K562 (cell line): Measurements from ENCODE around the gene HIVEP3.

Experiments
- BRCA1 ChIP-seq, 2 experiments: fragments of 450-650 bp in 1 of 2; sonication (generic) in 1 of 2; formaldehyde crosslinking in 1 of 2; IDR thresholded peaks; 2 replicates each; pipeline versions ENCODE4 v1.5.0 to v1.6.1; 2017 to 2020; ENCODE audit warnings: mild to moderate bottlenecking in 1 of 2, missing genetic modification reagents in 1 of 2
- CEBPG ChIP-seq, 3 experiments: fragments of 200-800 bp in 1 of 3; sonication (Bioruptor generic) in 1 of 3; sonication (generic) in 1 of 3; formaldehyde crosslinking in 1 of 3; IDR thresholded peaks in 2 of 3; conservative IDR thresholded peaks in 1 of 3; 2 replicates each; pipeline versions ENCODE4 v1.6.1 to v1.8.0; 2016 to 2022; ENCODE audit warnings: missing compliant biosample characterization in 2 of 3, missing genetic modification characterization in 2 of 3, mild to moderate bottlenecking in 1 of 3, missing genetic modification reagents in 1 of 3
- CTCF ChIP-seq, 3 experiments: IDR thresholded peaks in 2 of 3; conservative IDR thresholded peaks in 1 of 3; 2 replicates each; pipeline ENCODE4 v1.5.1; 2011 to 2012; ENCODE audit warnings: low read length in 3 of 3, mild to moderate bottlenecking in 3 of 3, control low read depth in 2 of 3, improper control_type of control experiment in 1 of 3, inconsistent platforms in 1 of 3, low read depth in 1 of 3, mixed read lengths in 1 of 3, moderate library complexity in 1 of 3; ENCODE audit not compliant: insufficient read depth in 2 of 3
- EP300 ChIP-seq: IDR thresholded peaks from 2 replicates; pipeline ENCODE4 v1.6.1; 2012; ENCODE audit warnings: low read length, improper control_type of control experiment
- KDM5B ChIP-seq: fragments of 200-600 bp; sonication (generic); IDR thresholded peaks from 2 replicates; pipeline ENCODE4 v1.6.1; 2012; ENCODE audit warnings: low read depth, mild to moderate bottlenecking, moderate library complexity, low read length, control low read depth, inconsistent platforms; ENCODE audit not compliant: insufficient replicate concordance
- NEUROD1 ChIP-seq: fragments of 150-350 bp; IDR thresholded peaks from 2 replicates; pipeline ENCODE4 v1.6.1; 2014; ENCODE audit warnings: borderline replicate concordance, low read length, low read depth; ENCODE audit not compliant: partially characterized antibody
- POLR2A ChIP-seq: fragments of 450-650 bp; conservative IDR thresholded peaks from 2 replicates; pipeline ENCODE4 v1.6.1; 2016
- POLR2AphosphoS5 ChIP-seq: IDR thresholded peaks from 2 replicates; pipeline ENCODE4 v1.6.1; 2011; ENCODE audit warnings: mild to moderate bottlenecking, low read depth, low read length, moderate library complexity; ENCODE audit not compliant: control insufficient read depth, insufficient read depth
- YY1 ChIP-seq, 3 experiments: IDR thresholded peaks; 2 replicates each; pipeline ENCODE4 v1.6.1; 2011; ENCODE audit warnings: low read length in 2 of 3, mild to moderate bottlenecking in 2 of 3, moderate library complexity in 2 of 3, borderline replicate concordance in 1 of 3, control low read depth in 1 of 3, low read depth in 1 of 3; ENCODE audit not compliant: insufficient read depth in 3 of 3, insufficient replicate concordance in 2 of 3, control insufficient read depth in 1 of 3, insufficient read length in 1 of 3; ENCODE audit errors: extremely low read depth in 1 of 3
- ZBTB11 ChIP-seq, 3 experiments: fragments of 200-800 bp in 1 of 3; fragments of 250-450 bp in 1 of 3; fragments of 450-650 bp in 1 of 3; sonication (Bioruptor Pico) in 1 of 3; sonication (Bioruptor generic) in 1 of 3; formaldehyde crosslinking in 1 of 3; IDR thresholded peaks; 2 replicates each; pipeline versions ENCODE4 v1.6.1 to v1.8.0; 2016 to 2022; ENCODE audit warnings: mild to moderate bottlenecking in 2 of 3, missing genetic modification characterization in 2 of 3, missing compliant biosample characterization in 1 of 3, moderate library complexity in 1 of 3
- ZC3H4 ChIP-seq: sonication (generic); formaldehyde crosslinking; IDR thresholded peaks from 2 replicates; pipeline ENCODE4 v1.9.0; 2021; ENCODE audit warnings: missing genetic modification reagents, borderline replicate concordance
- ZFP30 ChIP-seq: fragments of 250-450 bp; sonication (Bioruptor Pico); IDR thresholded peaks from 2 replicates; pipeline ENCODE4 v1.8.0; 2022; ENCODE audit warnings: moderate library complexity, mild to moderate bottlenecking, inconsistent platforms, borderline replicate concordance
- ZNF133 ChIP-seq: fragments of 250-450 bp; sonication (Bioruptor Pico); IDR thresholded peaks from 2 replicates; pipeline ENCODE4 v1.4.0; 2020; ENCODE audit warnings: mild to moderate bottlenecking
- ZNF175 ChIP-seq: fragments of 200-800 bp; sonication (Bioruptor generic); IDR thresholded peaks from 2 replicates; pipeline ENCODE4 v1.6.1; 2016; ENCODE audit warnings: low read depth, mild to moderate bottlenecking, missing genetic modification characterization, missing compliant biosample characterization

GRCh38 chr1:41479808-41480160 is 438.9 kb downstream of the HIVEP3 start:
- TF ChIP-seq ZNF133 (no peak), ZNF175 (CRISPR knock-in tag) (no peak), CEBPG (CRISPR knock-in tag; IDR thresholded peaks at IDR 0.05) (no peak), CEBPG (tag; conservative IDR thresholded peaks at IDR 0.05 in 1 of 2, IDR thresholded peaks at IDR 0.05 in 1 of 2) (no peak), EP300 (no peak), POLR2A (no peak), ZBTB11 (CRISPR knock-in tag; IDR thresholded peaks at IDR 0.05) (no peak), ZFP30 (no peak), BRCA1 (IDR thresholded peaks at IDR 0.05) (no peak), BRCA1 (CRISPR knock-in tag; IDR thresholded peaks at IDR 0.05) (no peak), KDM5B (no peak), CTCF (IDR thresholded peaks at IDR 0.05 in 2 of 3, conservative IDR thresholded peaks at IDR 0.05 in 1 of 3; ENCODE audit: insufficient read depth in 2 of 3, low read depth in 1 of 3, low read length in 3 of 3) (no peak), ZC3H4 (CRISPR knock-in tag) (no peak), POLR2AphosphoS5 (no peak), YY1 (IDR thresholded peaks at IDR 0.05; ENCODE audit: borderline replicate concordance in 1 of 3, control insufficient read depth in 1 of 3, extremely low read depth in 1 of 3, insufficient read depth in 3 of 3, insufficient read length in 1 of 3, insufficient replicate concordance in 2 of 3, low read depth in 1 of 3, low read length in 2 of 3) (no peak), NEUROD1 (no peak)
